ENCODE data around the gene JMJD4. TPM values are rescaled to one million over a fixed set of nuclear protein-coding genes. Genes with fewer than 3 reads are reported as not detected.

The JMJD4 gene, protein sequence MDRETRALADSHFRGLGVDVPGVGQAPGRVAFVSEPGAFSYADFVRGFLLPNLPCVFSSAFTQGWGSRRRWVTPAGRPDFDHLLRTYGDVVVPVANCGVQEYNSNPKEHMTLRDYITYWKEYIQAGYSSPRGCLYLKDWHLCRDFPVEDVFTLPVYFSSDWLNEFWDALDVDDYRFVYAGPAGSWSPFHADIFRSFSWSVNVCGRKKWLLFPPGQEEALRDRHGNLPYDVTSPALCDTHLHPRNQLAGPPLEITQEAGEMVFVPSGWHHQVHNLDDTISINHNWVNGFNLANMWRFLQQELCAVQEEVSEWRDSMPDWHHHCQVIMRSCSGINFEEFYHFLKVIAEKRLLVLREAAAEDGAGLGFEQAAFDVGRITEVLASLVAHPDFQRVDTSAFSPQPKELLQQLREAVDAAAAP
- 15.0 to 24.2 TPM (median 17.8 TPM) in 3 replicates for total RNA-seq
- long read RNA-seq, transcript JMJD4-201 (6 exons, 2,595 nt) = major isoform, 26 of 42 reads
- long read RNA-seq, partial matches to known transcripts = 4 of 42 reads
- long read RNA-seq, other reads (novel, unspliced or antisense) = 9 of 42 reads

DNA sequence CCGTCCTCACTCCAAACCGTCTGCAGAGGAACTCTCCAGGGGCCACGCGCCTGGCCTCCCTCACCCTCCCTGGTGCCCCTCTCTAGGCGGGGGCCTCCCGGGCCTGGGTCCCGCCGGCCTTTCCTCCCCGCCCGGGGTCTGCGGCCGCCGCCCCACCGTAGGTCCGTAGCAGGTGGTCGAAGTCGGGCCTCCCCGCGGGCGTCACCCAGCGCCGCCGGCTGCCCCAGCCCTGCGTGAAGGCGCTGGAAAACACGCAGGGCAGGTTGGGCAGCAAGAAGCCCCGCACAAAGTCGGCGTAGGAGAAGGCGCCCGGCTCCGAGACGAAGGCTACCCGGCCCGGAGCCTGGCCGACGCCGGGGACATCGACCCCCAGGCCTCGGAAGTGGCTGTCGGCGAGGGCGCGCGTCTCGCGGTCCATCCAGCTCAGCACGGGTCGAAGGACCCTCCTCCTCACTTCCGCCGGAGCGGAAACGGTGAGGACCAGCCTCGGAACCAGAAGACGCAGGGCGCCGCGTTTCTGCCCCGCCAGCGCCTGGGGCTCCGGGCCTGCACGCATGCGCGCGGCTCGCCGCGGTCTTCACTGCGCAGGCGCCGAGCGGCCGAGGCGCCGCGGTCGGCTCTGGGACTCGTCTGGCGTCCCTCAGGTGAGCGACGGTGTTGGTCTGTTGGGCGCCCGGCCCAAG lies at the start of gene JMJD4, which contains the start of gene SNAP47:
JMJD4 (minus strand) TSS at position 447 of the 683 bp plus-strand sequence; CDS start at position 418, 29 bp downstream.
SNAP47 (plus strand) TSS at position 580 of the 683 bp plus-strand sequence. CDS start 12,302 bp downstream, outside the sequence.
- no peaks in the 10 kb centered on the region for H3K27me3 Mint-ChIP-seq (ENCODE audit: low read depth)
- peak; percentile 3 for TF ChIP-seq CTCF (IDR thresholded peaks at IDR 0.05)
- peaks cover 7% of the 10 kb centered on the region for H3K36me3 Mint-ChIP-seq (ENCODE audit: low read depth)

DNA sequence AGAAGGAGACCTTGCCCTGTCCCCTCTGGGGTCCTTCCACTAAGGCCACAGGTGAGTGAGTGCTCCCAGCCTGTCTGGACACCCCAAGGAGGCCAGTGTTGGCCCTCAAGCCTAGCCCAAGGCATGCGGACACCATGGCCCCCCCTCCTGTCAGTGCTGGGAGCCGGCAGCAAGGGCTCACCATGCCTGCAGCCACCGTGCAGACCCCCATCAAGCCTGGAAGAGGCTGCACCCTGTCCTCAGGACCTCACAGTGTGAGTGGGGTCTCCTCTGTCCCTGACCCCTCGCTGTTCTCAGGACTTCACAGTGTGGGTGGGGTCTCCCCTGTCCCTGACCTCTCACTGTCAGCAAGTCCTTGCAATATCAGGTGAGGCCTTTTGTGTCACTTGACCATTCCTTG lies 47.1 kb upstream of the JMJD4 start:
- DNase-seq (ENCODE audit: low spot score) = no peak
- no peak overlapping the region for H3K4me3 Mint-ChIP-seq (ENCODE audit: unreplicated experiment)
- peaks cover 6% of the 10 kb centered on the region for H3K36me3 Mint-ChIP-seq (ENCODE audit: low read depth)
- H3K27me3 Mint-ChIP-seq (ENCODE audit: low read depth) = no peaks in the 10 kb centered on the region
- H3K4me1 Mint-ChIP-seq (ENCODE audit: low read depth) = peaks cover 11% of the 10 kb centered on the region
- TF ChIP-seq CTCF (IDR thresholded peaks at IDR 0.05) = no peak
- no peak overlapping the region for H3K27ac Mint-ChIP-seq (ENCODE audit: unreplicated experiment)
- H3K9me3 Mint-ChIP-seq (ENCODE audit: low read depth) = no peaks in the 10 kb centered on the region

More for the DNA sequence above, at the start of gene JMJD4, which contains the start of gene SNAP47:
- Mint-ChIP-seq H3K27ac (ENCODE audit: unreplicated experiment) (peak within 1 kb of the TSS; percentile 61), H3K9me3 (ENCODE audit: low read depth) (no peaks in the 10 kb centered on the region), H3K4me1 (ENCODE audit: low read depth) (peaks cover 27% of the 10 kb centered on the region), H3K4me3 (ENCODE audit: unreplicated experiment) (peak within 1 kb of the TSS; percentile 89)
- DNase-seq (ENCODE audit: low spot score) = peak; percentile 98

GRCh38 chr1:227781314-227781930 lies 46.3 kb upstream of the JMJD4 start:
- no peaks in the 10 kb centered on the region for H3K27me3 Mint-ChIP-seq (ENCODE audit: low read depth)
- H3K36me3 Mint-ChIP-seq (ENCODE audit: low read depth) = peaks cover 6% of the 10 kb centered on the region
- H3K9me3 Mint-ChIP-seq (ENCODE audit: low read depth) = no peaks in the 10 kb centered on the region
- no peak overlapping the region for H3K27ac Mint-ChIP-seq (ENCODE audit: unreplicated experiment)
- no peak for DNase-seq (ENCODE audit: low spot score)
- no peak for TF ChIP-seq CTCF (IDR thresholded peaks at IDR 0.05)
- H3K4me1 Mint-ChIP-seq (ENCODE audit: low read depth) = peaks cover 10% of the 10 kb centered on the region
- H3K4me3 Mint-ChIP-seq (ENCODE audit: unreplicated experiment) = no peak overlapping the region

GRCh38 chr1:227780101-227781044 lies 45.3 kb upstream of the JMJD4 start:
- Mint-ChIP-seq H3K27me3 (ENCODE audit: low read depth) (no peaks in the 10 kb centered on the region), H3K4me1 (ENCODE audit: low read depth) (peaks cover 16% of the 10 kb centered on the region), H3K4me3 (ENCODE audit: unreplicated experiment) (no peak overlapping the region), H3K36me3 (ENCODE audit: low read depth) (peaks cover 9% of the 10 kb centered on the region), H3K9me3 (ENCODE audit: low read depth) (no peaks in the 10 kb centered on the region), H3K27ac (ENCODE audit: unreplicated experiment) (no peak overlapping the region)
- no peak for TF ChIP-seq CTCF (IDR thresholded peaks at IDR 0.05)
- no peak for DNase-seq (ENCODE audit: low spot score)
